GM10266 (cell line): ENCODE results near the gene GATAD2B.

ENCODE experiments used
- DNase-seq: peaks from one replicate; pipeline ENCODE4 v3.0.0; 2012; ENCODE audit errors: extremely low spot score
- TF ChIP-seq, protein P1 (sequence below): IDR thresholded peaks from 2 replicates; pipeline ENCODE4 v1.5.1; 2012; ENCODE audit warnings: mild to moderate bottlenecking, low read depth; ENCODE audit not compliant: control insufficient read depth, insufficient read depth; ENCODE audit errors: missing control alignments

GATAD2B gene

DNA sequence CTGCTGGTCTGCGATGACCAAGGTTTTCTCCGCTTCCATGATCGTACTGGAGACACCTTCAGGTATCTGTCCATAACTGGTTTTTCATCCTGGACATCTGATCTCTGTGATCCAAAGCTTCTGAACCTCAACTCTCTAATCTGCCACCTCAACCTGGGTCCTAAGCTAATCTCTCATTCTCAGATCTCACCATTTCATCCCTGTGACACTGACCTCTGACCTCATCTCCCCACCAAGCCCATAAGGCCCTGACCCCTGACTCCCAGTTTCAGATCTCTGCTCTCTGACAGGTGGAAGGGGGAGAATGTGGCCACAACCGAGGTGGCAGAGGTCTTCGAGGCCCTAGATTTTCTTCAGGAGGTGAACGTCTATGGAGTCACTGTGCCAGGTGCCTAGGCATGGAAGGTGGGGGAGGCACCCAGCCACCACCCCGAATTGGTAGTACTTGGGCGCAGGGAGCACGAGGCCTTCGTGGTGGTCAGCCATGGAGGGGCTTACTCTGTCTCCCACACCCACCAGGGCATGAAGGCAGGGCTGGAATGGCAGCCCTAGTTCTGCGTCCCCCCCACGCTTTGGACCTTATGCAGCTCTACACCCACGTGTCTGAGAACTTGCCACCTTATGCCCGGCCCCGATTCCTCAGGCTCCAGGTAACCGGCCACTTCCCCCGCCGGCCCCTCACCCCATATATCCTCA, 143.8 kb downstream of the GATAD2B start:
- no peak for DNase-seq

DNA sequence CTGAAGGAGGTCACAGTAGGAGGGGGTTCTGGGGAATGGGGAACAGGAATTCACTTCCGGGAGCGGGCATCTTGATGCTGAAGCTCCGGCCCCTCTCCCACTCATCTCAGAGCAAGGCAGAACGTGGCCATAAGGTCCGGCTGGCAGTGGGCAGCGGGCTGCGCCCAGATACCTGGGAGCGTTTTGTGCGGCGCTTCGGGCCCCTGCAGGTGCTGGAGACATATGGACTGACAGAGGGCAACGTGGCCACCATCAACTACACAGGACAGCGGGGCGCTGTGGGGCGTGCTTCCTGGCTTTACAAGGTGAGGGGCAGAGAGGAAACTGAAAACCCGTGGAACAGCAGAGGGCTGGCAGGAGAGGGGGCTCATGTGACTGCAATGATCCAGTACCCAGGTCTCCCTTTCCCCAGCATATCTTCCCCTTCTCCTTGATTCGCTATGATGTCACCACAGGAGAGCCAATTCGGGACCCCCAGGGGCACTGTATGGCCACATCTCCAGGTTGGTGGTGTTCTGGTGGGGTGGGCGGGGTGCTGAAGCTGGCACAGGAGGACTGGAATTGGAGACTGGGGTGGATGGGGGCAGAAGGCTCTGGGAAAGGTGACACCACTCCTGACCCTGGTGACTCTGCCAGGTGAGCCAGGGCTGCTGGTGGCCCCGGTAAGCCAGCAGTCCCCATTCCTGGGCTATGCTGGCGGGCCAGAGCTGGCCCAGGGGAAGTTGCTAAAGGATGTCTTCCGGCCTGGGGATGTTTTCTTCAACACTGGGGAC, 144.5 kb downstream of the GATAD2B start:
- TF ChIP-seq, protein P1, sequence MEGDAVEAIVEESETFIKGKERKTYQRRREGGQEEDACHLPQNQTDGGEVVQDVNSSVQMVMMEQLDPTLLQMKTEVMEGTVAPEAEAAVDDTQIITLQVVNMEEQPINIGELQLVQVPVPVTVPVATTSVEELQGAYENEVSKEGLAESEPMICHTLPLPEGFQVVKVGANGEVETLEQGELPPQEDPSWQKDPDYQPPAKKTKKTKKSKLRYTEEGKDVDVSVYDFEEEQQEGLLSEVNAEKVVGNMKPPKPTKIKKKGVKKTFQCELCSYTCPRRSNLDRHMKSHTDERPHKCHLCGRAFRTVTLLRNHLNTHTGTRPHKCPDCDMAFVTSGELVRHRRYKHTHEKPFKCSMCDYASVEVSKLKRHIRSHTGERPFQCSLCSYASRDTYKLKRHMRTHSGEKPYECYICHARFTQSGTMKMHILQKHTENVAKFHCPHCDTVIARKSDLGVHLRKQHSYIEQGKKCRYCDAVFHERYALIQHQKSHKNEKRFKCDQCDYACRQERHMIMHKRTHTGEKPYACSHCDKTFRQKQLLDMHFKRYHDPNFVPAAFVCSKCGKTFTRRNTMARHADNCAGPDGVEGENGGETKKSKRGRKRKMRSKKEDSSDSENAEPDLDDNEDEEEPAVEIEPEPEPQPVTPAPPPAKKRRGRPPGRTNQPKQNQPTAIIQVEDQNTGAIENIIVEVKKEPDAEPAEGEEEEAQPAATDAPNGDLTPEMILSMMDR = no peak

More for the DNA sequence above, 143.8 kb downstream of the GATAD2B start:
- TF ChIP-seq, protein P1 = no peak

DNA sequence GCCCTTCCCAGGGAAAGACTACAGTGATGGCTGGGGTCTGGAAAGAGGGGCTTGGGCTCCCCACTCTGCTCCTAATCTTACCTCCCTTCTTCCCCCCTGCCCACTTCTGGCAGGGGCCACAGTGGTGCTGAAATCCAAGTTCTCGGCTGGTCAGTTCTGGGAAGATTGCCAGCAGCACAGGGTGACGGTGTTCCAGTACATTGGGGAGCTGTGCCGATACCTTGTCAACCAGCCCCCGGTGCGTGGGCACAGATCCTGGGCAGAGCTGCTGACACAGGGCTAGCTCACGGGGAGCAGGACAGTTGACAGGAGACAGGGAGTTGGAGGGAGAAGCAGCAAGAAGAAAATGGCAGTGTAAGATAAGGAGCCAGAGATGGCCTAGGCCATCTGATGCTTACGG, 145.1 kb downstream of the GATAD2B start:
- DNase-seq = no peak
- TF ChIP-seq, protein P1 = no peak

More for the DNA sequence above, 144.5 kb downstream of the GATAD2B start:
- DNase-seq = no peak

DNA sequence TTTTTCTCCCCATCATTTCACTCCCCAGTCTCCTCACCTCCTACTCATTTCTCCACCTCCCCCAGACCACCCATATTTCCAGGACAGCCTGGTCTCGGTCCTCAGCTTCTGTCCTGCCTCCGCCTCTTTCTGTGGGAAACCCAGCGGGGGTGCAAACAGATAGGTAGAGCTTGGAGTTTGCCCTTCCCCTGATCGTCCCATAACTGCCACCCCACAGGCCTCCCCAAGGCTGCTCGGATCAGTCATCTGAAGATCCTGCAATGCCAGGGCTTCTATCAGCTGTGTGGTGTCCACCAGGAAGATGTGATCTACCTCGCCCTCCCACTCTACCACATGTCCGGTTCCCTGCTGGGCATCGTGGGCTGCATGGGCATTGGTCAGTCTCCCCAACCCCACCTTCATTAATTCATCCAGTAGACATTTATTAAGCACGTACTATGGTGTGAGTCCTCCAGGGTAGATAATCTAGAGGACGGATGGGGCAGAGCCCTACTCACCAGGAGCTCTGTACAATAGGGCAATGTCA, 145.9 kb downstream of the GATAD2B start:
- TF ChIP-seq, protein P1 = no peak
- DNase-seq = no peak

DNA sequence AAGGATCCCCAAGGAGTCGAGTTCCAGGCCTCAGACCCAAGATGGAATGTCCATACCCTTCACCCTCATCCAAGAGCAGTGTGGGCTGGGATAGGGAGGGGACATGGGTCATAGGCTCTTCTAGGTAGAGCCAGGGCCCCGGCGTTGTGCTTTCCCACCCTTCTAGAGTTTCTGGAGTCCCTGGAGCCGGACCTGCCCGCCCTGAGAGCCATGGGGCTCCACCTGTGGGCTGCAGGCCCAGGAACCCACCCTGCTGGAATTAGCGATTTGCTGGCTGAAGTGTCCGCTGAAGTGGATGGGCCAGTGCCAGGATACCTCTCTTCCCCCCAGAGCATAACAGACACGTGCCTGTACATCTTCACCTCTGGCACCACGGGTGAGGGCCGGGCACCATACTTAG, 146.4 kb downstream of the GATAD2B start:
- TF ChIP-seq, protein P1 = no peak
- no peak for DNase-seq

DNA sequence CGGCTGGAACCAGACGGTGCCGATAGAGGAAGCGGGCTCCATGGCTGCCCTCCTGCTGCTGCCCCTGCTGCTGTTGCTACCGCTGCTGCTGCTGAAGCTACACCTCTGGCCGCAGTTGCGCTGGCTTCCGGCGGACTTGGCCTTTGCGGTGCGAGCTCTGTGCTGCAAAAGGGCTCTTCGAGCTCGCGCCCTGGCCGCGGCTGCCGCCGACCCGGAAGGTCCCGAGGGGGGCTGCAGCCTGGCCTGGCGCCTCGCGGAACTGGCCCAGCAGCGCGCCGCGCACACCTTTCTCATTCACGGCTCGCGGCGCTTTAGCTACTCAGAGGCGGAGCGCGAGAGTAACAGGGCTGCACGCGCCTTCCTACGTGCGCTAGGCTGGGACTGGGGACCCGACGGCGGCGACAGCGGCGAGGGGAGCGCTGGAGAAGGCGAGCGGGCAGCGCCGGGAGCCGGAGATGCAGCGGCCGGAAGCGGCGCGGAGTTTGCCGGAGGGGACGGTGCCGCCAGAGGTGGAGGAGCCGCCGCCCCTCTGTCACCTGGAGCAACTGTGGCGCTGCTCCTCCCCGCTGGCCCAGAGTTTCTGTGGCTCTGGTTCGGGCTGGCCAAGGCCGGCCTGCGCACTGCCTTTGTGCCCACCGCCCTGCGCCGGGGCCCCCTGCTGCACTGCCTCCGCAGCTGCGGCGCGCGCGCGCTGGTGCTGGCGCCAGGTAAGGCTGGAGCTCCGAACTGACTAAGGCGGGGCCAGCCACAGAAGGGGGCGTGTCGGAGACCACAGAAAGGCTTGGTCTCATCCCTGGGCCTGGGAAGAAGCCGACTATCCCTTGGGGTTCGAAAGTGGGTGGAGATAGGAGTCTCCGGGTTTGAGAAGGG, 147.1 kb downstream of the GATAD2B start:
- DNase-seq = peak; percentile 67
- TF ChIP-seq, protein P1 = no peak
